HG03159 (cell line): ENCODE measurements around the gene OR2AJ1.

ENCODE experiments used
- ATAC-seq: cut with Tn5 transposase; IDR thresholded peaks from one replicate; pipeline ENCODE4 v1.9.1; 2021; ENCODE audit warnings: mild to moderate bottlenecking, moderate library complexity; ENCODE audit not compliant: unreplicated experiment

Gene OR2AJ1

DNA sequence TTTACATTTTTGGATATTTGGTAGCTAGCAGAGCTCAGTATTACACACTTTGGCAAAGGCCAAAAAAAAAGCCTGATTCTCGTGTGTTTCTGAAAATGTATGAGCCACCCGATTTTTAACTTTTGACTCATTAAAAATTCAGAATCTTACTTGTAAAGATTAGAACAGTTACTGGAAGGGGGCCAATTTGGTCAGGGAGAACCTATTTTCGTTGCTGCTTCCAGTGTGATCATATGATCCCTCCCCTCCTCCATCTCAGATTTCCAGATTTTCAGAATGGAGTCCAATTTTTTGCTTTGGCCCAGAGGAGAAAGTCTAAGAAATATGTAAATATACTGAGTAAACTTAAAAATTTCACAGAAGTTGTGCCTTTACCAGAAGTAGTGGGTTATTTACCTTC is 37.1 kb downstream of the OR2AJ1 start:
- ATAC-seq, result no peak

DNA sequence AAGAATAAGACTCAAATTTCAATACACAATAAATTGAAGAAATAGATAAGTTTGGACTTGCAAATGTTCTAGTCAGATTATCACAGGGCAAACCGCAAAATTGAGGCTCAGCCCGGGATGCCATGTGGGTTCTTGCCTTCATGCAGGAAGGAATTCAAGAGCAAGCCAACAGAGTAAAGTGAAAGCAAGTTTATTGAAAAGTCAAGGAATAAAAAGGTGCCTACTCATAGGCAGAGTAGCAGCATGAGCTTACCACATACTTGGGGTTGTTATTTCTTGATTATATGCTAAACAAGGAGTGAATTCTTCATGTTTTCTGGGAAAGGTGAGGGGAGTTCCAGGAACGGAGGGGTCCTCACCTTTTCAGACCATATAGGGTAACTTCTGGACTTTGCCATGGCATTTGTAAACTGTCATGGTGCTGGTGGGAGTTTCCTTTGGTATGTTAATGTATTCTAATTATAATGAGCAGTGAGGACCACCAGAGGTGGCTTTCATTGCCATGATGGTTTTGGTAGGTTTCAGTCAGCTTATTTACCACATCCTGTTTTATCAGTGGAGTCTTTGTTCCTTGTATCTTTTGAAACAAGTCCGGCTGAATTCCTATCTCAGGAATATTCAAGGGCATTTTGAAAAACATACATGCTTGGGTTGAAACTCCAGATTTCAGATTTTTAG is 38.4 kb downstream of the OR2AJ1 start:
- ATAC-seq, result no peak

DNA sequence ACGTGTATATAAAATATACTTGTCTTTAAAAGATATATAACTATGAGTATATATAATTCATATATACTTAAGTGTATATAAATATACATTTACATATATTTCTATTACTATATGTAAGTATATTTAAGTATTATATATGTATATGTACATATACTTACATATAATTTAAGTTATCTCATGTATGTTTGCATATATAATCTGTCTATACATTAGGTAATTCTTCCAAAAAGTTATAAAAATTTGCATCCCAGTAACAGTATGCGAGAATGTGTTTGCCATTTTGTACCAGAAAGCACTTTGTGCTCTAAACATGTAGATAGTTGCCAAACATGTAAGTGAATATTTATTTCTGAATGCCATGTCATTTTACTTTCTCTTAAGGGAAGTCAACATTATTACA is 40.2 kb downstream of the OR2AJ1 start, which contains the start of gene OR2AK2:
Gene OR2AK2, plus strand, starts transcription at position 301 of the 400 bp plus-strand sequence. CDS start 144 bp downstream, outside the sequence.
- no peak for ATAC-seq

DNA sequence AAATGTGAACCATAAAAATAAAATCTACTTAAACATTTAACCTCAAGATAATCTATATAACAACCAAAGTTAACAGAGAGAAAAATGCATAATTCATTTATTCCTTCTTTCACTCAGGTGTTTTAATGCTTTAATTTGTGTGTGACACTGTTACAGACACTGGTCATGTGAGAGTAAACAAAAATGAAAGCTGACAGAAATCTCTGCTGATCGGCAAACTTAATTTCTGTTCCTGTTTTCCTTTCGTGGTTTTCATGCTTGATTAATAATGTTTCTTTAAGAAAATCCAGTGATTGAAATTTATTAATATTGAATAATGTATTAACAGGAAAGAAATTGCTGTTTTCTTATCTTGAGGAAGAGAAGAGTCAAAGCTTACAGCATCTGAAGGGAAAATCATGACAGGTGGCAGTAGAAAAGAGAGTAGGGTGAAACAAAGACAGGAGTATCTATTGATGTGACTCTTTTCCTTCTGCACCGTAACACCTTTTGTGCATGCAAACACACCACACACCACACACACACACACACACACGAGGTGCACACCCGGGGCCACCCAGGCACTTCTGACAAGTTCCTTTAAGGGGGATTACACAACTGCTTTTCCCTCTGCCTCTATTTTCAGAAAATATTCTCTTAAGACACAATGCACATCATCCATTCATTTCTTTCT is 42.0 kb downstream of the OR2AJ1 start:
- peak; percentile 91 for ATAC-seq
